Lung microvascular endothelial cell (primary cell): ENCODE measurements around the gene CPEB1. TPM values are rescaled to one million over a fixed set of nuclear protein-coding genes. Genes with fewer than 3 reads are reported as not detected.
"Not testable (repeated sequence)": the region's sequence is repeated elsewhere in the genome, so short reads cannot be mapped to it uniquely, and the experiment has no call there.

Experiments
- DNase-seq, 2 donors: peaks; one replicate each; pipeline versions ENCODE4 v3.0.0 to v3.0.0-alpha.2; 2010; ENCODE audit warnings: low read depth in 2 of 2
- total RNA-seq: library from RNA; depleted of rRNA; stranded (reverse); fragments of >200 nt; gene quantifications from 2 replicates; pipeline ENCODE4 v1.2.1, GENCODE V29; 2014

The CPEB1 gene
- total RNA-seq, 1 donor from 2014 or later, result under 0.01 TPM

GRCh38 chr15:82649226-82649999 is 2.2 kb upstream of the CPEB1 start:
- no peak for DNase-seq

- DNase-seq, result no peak
Observed at GRCh38 chr15:82648257-82649103, 1.3 kb upstream of the CPEB1 start.

- DNase-seq, result no peak
Observed at GRCh38 chr15:82647835-82648256, 683 bp upstream of the CPEB1 start.

GRCh38 chr15:82646250-82647044 is 716 bp downstream of the CPEB1 start:
- no peak for DNase-seq

GRCh38 chr15:82644967-82645852 is 2.0 kb downstream of the CPEB1 start:
- not testable (repeated sequence) for DNase-seq

- no peak for DNase-seq
Observed at GRCh38 chr15:82643992-82644391, 3.2 kb downstream of the CPEB1 start.

GRCh38 chr15:82642656-82643055 is 4.5 kb downstream of the CPEB1 start:
- no peak for DNase-seq

- no peak for DNase-seq
Observed at GRCh38 chr15:82641129-82641798, 5.9 kb downstream of the CPEB1 start.

- no peak for DNase-seq
Observed at GRCh38 chr15:82640672-82641071, 6.5 kb downstream of the CPEB1 start.

GRCh38 chr15:82635798-82636197 is 11.4 kb downstream of the CPEB1 start:
- DNase-seq, result peak in 1 of 2 donors; percentile 40

- no peak for DNase-seq
Observed at GRCh38 chr15:82630033-82630432, 17.1 kb downstream of the CPEB1 start.

- no peak for DNase-seq
Observed at GRCh38 chr15:82625136-82625535, 22.0 kb downstream of the CPEB1 start.

- no peak for DNase-seq
Observed at GRCh38 chr15:82624438-82624837, 22.7 kb downstream of the CPEB1 start.

- no peak for DNase-seq
Observed at GRCh38 chr15:82624008-82624407, 23.2 kb downstream of the CPEB1 start.

- DNase-seq, result peak in 1 of 2 donors; percentile 9
Observed at GRCh38 chr15:82621970-82622369, 25.2 kb downstream of the CPEB1 start.

GRCh38 chr15:82613747-82614146 is 33.4 kb downstream of the CPEB1 start:
- DNase-seq, result no peak

GRCh38 chr15:82611348-82611747 is 35.8 kb downstream of the CPEB1 start:
- DNase-seq, result no peak

GRCh38 chr15:82602195-82602594 is 45.0 kb downstream of the CPEB1 start:
- no peak for DNase-seq

GRCh38 chr15:82599862-82600261 is 47.3 kb downstream of the CPEB1 start:
- no peak for DNase-seq

- DNase-seq, result no peak
Observed at GRCh38 chr15:82597815-82598214, 49.3 kb downstream of the CPEB1 start.
